Calu3 (cell line): ENCODE data around the gene RPL10. TPM values are rescaled to one million over a fixed set of nuclear protein-coding genes. Genes with fewer than 3 reads are reported as not detected.

Experiments used
- BruUV-seq: library from RNA; stranded (reverse); fragments of 400-500 nt; replicated peaks from 2 replicates; lab custom pipeline; 2021; lab: Mats Ljungman, UMichigan
- CTCF ChIA-PET: fragments of 300-600 bp; sonication (Branson Sonifier 250); formaldehyde crosslinking; loops from one replicate; lab custom pipeline; 2022; ENCODE audit warnings: antibody characterized with exemption; lab: Charles Lee
- DNase-seq: peaks from one replicate; pipeline ENCODE4 v3.0.0; 2022
- H3K27ac Mint-ChIP-seq: one replicate; pipeline ENCODE4 v1.8.0; 2022; ENCODE audit warnings: mixed read lengths; ENCODE audit not compliant: unreplicated experiment
- H3K27me3 Mint-ChIP-seq: one replicate; pipeline ENCODE4 v1.8.0; 2022; ENCODE audit warnings: mixed read lengths; ENCODE audit not compliant: unreplicated experiment
- H3K36me3 Mint-ChIP-seq: one replicate; pipeline ENCODE4 v1.8.0; 2022; ENCODE audit warnings: mild to moderate bottlenecking, moderate library complexity, mixed read lengths; ENCODE audit not compliant: insufficient read depth, unreplicated experiment
- H3K4me1 Mint-ChIP-seq: one replicate; pipeline ENCODE4 v1.8.0; 2022; ENCODE audit warnings: mild to moderate bottlenecking, low read depth, mixed read lengths; ENCODE audit not compliant: unreplicated experiment
- H3K4me3 Mint-ChIP-seq: one replicate; pipeline ENCODE4 v1.8.0; 2022; ENCODE audit warnings: mild to moderate bottlenecking, low read depth, moderate library complexity, mixed read lengths; ENCODE audit not compliant: unreplicated experiment
- H3K9me3 Mint-ChIP-seq: one replicate; pipeline ENCODE4 v1.8.0; 2022; ENCODE audit warnings: low read depth, mixed read lengths; ENCODE audit not compliant: unreplicated experiment
- intact Hi-C: fragments of 100-400 bp; cut with micrococcal nuclease; formaldehyde crosslinking; loops from one replicate; pipeline ENCODE4 v1.10.0; 2022; ENCODE audit not compliant: unreplicated experiment
- total RNA-seq: library from RNA; stranded (reverse); gene quantifications from 2 replicates; pipeline ENCODE4 v1.2.3, GENCODE V29; 2022
- TF ChIP-seq, protein P1 (sequence below): fragments of 200-600 bp; IDR thresholded peaks from one replicate; pipeline ENCODE4 v1.8.0; 2022; ENCODE audit warnings: antibody characterized with exemption; ENCODE audit not compliant: unreplicated experiment

Gene RPL10
- total RNA-seq, 1 experiment from 2014 or later, result 1,495 TPM

DNA sequence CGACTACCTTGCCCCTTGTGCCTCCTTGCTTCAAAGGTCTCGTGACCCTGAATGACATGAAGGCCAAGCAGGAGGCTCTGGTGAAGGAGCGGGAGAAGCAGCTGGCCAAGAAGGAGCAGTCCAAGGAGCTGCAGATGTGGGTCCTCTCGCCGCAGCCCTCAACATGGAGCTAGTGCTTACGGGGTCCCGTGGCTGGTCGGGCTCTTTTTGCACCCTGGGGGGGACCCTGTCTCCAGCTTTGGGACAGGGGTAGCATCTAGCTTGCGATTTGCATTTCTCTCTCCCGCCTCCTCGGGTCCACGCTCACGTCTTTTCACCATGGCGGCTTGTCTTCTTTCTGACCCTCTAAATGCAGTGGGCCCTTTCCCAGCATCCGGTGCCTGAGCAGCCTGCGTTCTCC, 47.6 kb downstream of the RPL10 start:
- Mint-ChIP-seq H3K4me1 (peaks cover 14% of the 10 kb centered on the region), H3K27me3 (no peaks in the 10 kb centered on the region), H3K9me3 (no peaks in the 10 kb centered on the region), H3K4me3 (peak overlapping the region; percentile 40), H3K36me3 (peaks cover 71% of the 10 kb centered on the region), H3K27ac (no peak overlapping the region)
- TF ChIP-seq, protein P1, sequence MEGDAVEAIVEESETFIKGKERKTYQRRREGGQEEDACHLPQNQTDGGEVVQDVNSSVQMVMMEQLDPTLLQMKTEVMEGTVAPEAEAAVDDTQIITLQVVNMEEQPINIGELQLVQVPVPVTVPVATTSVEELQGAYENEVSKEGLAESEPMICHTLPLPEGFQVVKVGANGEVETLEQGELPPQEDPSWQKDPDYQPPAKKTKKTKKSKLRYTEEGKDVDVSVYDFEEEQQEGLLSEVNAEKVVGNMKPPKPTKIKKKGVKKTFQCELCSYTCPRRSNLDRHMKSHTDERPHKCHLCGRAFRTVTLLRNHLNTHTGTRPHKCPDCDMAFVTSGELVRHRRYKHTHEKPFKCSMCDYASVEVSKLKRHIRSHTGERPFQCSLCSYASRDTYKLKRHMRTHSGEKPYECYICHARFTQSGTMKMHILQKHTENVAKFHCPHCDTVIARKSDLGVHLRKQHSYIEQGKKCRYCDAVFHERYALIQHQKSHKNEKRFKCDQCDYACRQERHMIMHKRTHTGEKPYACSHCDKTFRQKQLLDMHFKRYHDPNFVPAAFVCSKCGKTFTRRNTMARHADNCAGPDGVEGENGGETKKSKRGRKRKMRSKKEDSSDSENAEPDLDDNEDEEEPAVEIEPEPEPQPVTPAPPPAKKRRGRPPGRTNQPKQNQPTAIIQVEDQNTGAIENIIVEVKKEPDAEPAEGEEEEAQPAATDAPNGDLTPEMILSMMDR, result no peak
- no TSS peak for BruUV-seq
- intact Hi-C loops, result no loop called here
- CTCF ChIA-PET, result no interaction called here
- no peak for DNase-seq

DNA sequence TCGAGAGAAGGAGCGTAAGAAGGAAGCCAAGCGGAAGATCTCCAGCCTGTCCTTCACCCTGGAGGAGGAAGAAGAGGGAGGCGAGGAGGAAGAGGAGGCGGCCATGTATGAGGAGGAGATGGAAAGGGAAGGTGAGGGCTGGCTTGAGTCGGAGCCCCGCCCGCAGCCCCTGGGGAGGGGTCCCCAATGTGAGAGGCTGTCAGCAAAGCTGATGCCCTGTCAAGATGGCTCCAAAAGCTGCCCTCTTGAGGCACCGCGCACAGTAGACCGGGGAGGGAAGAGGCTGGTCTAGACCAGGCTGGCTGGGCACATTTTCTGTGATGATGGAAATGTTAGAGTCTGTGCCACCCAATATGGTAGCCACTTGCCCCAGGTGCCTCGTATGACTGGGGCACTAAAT, 48.3 kb downstream of the RPL10 start:
- Mint-ChIP-seq H3K4me3 (peak overlapping the region; percentile 40), H3K36me3 (peaks cover 69% of the 10 kb centered on the region), H3K4me1 (peaks cover 14% of the 10 kb centered on the region), H3K9me3 (no peaks in the 10 kb centered on the region), H3K27ac (no peak overlapping the region), H3K27me3 (no peaks in the 10 kb centered on the region)
- DNase-seq, result no peak
- intact Hi-C loops, result no loop called here
- TF ChIP-seq, protein P1, result no peak
- CTCF ChIA-PET, result no interaction called here
- no TSS peak for BruUV-seq

DNA sequence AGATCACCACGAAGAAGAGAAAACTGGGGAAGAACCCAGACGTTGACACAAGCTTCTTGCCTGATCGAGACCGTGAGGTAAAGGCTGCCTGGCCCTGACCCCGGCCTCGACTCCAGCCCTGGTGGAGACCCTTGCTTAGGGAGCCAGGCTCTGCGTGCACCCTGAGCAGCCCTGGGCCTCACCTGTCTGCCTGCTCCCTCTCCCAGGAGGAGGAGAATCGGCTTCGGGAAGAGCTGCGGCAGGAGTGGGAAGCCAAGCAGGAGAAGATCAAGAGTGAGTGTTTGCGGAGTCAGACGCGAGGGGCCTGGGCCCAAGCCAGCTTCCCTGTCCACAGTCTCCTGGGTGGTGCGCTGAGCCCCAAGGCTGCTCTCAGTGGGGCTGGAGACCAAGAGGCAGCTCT, 50.3 kb downstream of the RPL10 start:
- H3K9me3 Mint-ChIP-seq, result no peaks in the 10 kb centered on the region
- DNase-seq, result no peak
- H3K4me1 Mint-ChIP-seq, result peaks cover 3% of the 10 kb centered on the region
- no peak overlapping the region for H3K4me3 Mint-ChIP-seq
- H3K27ac Mint-ChIP-seq, result no peak overlapping the region
- TF ChIP-seq, protein P1, result no peak
- no peaks in the 10 kb centered on the region for H3K27me3 Mint-ChIP-seq
- intact Hi-C loops, result no loop called here
- CTCF ChIA-PET, result no interaction called here
- peaks cover 73% of the 10 kb centered on the region for H3K36me3 Mint-ChIP-seq
- no TSS peak for BruUV-seq

DNA sequence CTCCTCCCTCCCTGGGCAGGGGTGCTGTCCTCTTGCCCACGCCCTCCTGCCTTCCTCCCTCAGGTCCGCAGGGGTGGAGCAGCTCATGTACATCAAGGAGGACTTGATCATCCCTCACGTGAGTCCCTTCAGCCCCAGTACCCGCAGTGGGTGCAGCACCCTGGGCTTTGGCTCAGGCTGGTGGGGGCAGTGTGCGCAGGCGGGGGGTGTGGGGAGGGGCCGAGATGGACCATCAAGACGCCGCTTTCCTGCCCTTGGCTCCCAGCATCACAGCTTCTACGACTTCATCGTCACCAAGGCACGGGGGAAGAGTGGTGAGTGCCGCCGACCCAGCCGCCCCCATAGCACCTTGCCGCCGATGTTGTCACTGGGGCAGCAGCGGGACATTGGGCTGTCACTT, 51.4 kb downstream of the RPL10 start:
- CTCF ChIA-PET, result no interaction called here
- intact Hi-C loops, result no loop called here
- DNase-seq, result no peak
- TF ChIP-seq, protein P1, result no peak
- no TSS peak for BruUV-seq
- H3K4me3 Mint-ChIP-seq, result no peak overlapping the region
- H3K4me1 Mint-ChIP-seq, result no peaks in the 10 kb centered on the region
- no peaks in the 10 kb centered on the region for H3K27me3 Mint-ChIP-seq
- peaks cover 61% of the 10 kb centered on the region for H3K36me3 Mint-ChIP-seq
- H3K27ac Mint-ChIP-seq, result no peak overlapping the region
- H3K9me3 Mint-ChIP-seq, result no peaks in the 10 kb centered on the region
